NCI-H187 (cell line): ENCODE data around the gene COA5.

Experiments
- DNase-seq, 2 experiments: peaks; one replicate each; lab custom pipeline; 2025; lab: John Stamatoyannopoulos, UW

The COA5 gene

GRCh38 chr2:98608116-98608961 is at the start of gene COA5, which contains the start of gene UNC50:
TSS of gene COA5 (minus strand) at chr2:98608512. CDS start at chr2:98608405, 107 bp downstream.
TSS of gene UNC50 (plus strand) at chr2:98608589. CDS start at chr2:98609760, 1,171 bp downstream.
- DNase-seq = peak; percentile 59 to 72

- DNase-seq = no peak
Observed at GRCh38 chr2:98656800-98657199, 48.5 kb upstream of the COA5 start.

GRCh38 chr2:98654699-98655495 is 46.6 kb upstream of the COA5 start:
- no peak for DNase-seq

- DNase-seq = no peak
Observed at GRCh38 chr2:98650998-98651397, 42.7 kb upstream of the COA5 start.

GRCh38 chr2:98649992-98650375 is 41.7 kb upstream of the COA5 start:
- no peak for DNase-seq

- DNase-seq = peak; percentile 38 to 73
Observed at GRCh38 chr2:98649135-98649991, 41.1 kb upstream of the COA5 start.

GRCh38 chr2:98648451-98648850 is 40.1 kb upstream of the COA5 start:
- DNase-seq = no peak

GRCh38 chr2:98647636-98648035 is 39.3 kb upstream of the COA5 start:
- no peak for DNase-seq

- DNase-seq = no peak
Observed at GRCh38 chr2:98643496-98644100, 35.3 kb upstream of the COA5 start.

GRCh38 chr2:98637401-98638147 is 29.3 kb upstream of the COA5 start:
- no peak for DNase-seq

- DNase-seq = no peak
Observed at GRCh38 chr2:98634406-98635092, 26.2 kb upstream of the COA5 start.

- no peak for DNase-seq
Observed at GRCh38 chr2:98632351-98632750, 24.0 kb upstream of the COA5 start.

GRCh38 chr2:98623657-98624056 is 15.3 kb upstream of the COA5 start:
- DNase-seq = no peak

- no peak for DNase-seq
Observed at GRCh38 chr2:98617149-98617548, 8.8 kb upstream of the COA5 start.

- DNase-seq = no peak
Observed at GRCh38 chr2:98615481-98615880, 7.2 kb upstream of the COA5 start.

- DNase-seq = no peak
Observed at GRCh38 chr2:98614024-98614739, 5.9 kb upstream of the COA5 start.

GRCh38 chr2:98608962-98609604 is 771 bp upstream of the COA5 start:
- no peak for DNase-seq

- no peak for DNase-seq
Observed at GRCh38 chr2:98607741-98608115, 584 bp downstream of the COA5 start.

GRCh38 chr2:98607104-98607503 is 1.2 kb downstream of the COA5 start:
- DNase-seq = no peak
